HepG2 (cell line): ENCODE results near the gene TBC1D20. TPM values are rescaled to one million over a fixed set of nuclear protein-coding genes. Genes with fewer than 3 reads are reported as not detected.

Source experiments
- ATAC-seq: fragments of 200-7000 bp; cut with Tn5 transposase; 3 replicates; pipeline ENCODE4 v1.9.1; 2020; ENCODE audit warnings: mild to moderate bottlenecking, moderate library complexity
- BruUV-seq: library from RNA; stranded (reverse); fragments of 400-500 nt; replicated peaks from 2 replicates; lab custom pipeline; 2021; lab: Mats Ljungman, UMichigan
- CTCF ChIA-PET: fragments of 300-600 bp; formaldehyde crosslinking; extraction: SDS; loops from one replicate; lab custom pipeline; 2021; ENCODE audit warnings: low total read pairs, inconsistent platforms, low intra/inter-chr PET ratio; lab: Yijun Ruan, JAX
- POLR2A ChIA-PET: fragments of 350-600 bp; sonication (Branson Sonifier 250); formaldehyde crosslinking; loops from one replicate; lab custom pipeline; 2020; ENCODE audit warnings: antibody characterized with exemption, inconsistent platforms; lab: Yijun Ruan, JAX
- DNase-seq: peaks from one replicate; pipeline ENCODE4 v3.0.0-alpha.2; 2015; ENCODE audit warnings: low spot score
- FAIRE-seq: peaks from 3 replicates; lab custom pipeline; 2011; peaks lifted over from hg19 to GRCh38; lab: Jason Lieb, UNC
- H2AFZ ChIP-seq: one replicate; pipeline ENCODE4 v1.6.1; 2011; ENCODE audit warnings: low read length, inconsistent platforms
- H3K27ac ChIP-seq: fragments of 300-600 bp; 3 replicates; pipeline ENCODE4 v1.8.0; 2011; ENCODE audit warnings: mixed run types, mild to moderate bottlenecking, mixed read lengths, low read length, inconsistent platforms; ENCODE audit not compliant: insufficient read depth; ENCODE audit errors: extremely low read length
- H3K27me3 ChIP-seq, 2 experiments: fragments of 200-600 bp in 1 of 2; 2 replicates in 1 of 2; 3 replicates in 1 of 2; pipeline versions ENCODE4 v1.6.0 to v1.8.0; 2011; ENCODE audit warnings: low read length in 2 of 2, mild to moderate bottlenecking in 2 of 2, moderate library complexity in 2 of 2, inconsistent platforms in 1 of 2; ENCODE audit not compliant: insufficient read depth in 2 of 2, control insufficient read depth in 1 of 2
- H3K36me3 ChIP-seq, 2 experiments: fragments of 200-600 bp in 1 of 2; replicated peaks in 1 of 2; 2 replicates in 1 of 2; 3 replicates in 1 of 2; pipeline versions ENCODE4 v1.5.1 to v1.8.0; 2011; ENCODE audit warnings: low read length in 2 of 2, inconsistent platforms in 1 of 2; ENCODE audit not compliant: insufficient read depth in 2 of 2, control insufficient read depth in 1 of 2
- H3K4me1 ChIP-seq: 2 replicates; pipeline ENCODE4 v1.5.1; 2012; ENCODE audit warnings: low read length, inconsistent platforms; ENCODE audit not compliant: insufficient read depth
- H3K4me2 ChIP-seq: 2 replicates; pipeline ENCODE4 v1.6.0; 2011; ENCODE audit warnings: low read depth, low read length, inconsistent platforms
- H3K4me3 ChIP-seq, 3 experiments: fragments of 200-600 bp in 1 of 3; sonication (generic), shearing (Covaris generic) in 1 of 3; replicated peaks in 1 of 3; 2 replicates each; pipeline ENCODE4 v1.5.1; 2011 to 2016; ENCODE audit warnings: low read length in 3 of 3, inconsistent platforms in 2 of 3, low read depth in 2 of 3, mild to moderate bottlenecking in 2 of 3, control low read depth in 1 of 3, mixed read lengths in 1 of 3; ENCODE audit not compliant: insufficient read depth in 1 of 3
- H3K79me2 ChIP-seq: one replicate; pipeline ENCODE4 v1.6.1; 2011; ENCODE audit warnings: low read length, inconsistent platforms; ENCODE audit not compliant: insufficient read depth
- H3K9ac ChIP-seq: 2 replicates; pipeline ENCODE4 v1.6.0; 2011; ENCODE audit warnings: mild to moderate bottlenecking, low read depth, low read length, inconsistent platforms; ENCODE audit not compliant: insufficient read depth
- H3K9me3 ChIP-seq: 2 replicates; pipeline ENCODE4 v1.5.1; 2012; ENCODE audit warnings: mild to moderate bottlenecking, low read length
- H4K20me1 ChIP-seq: 2 replicates; pipeline ENCODE4 v1.6.0; 2011; ENCODE audit warnings: inconsistent platforms, mild to moderate bottlenecking, low read length, moderate library complexity; ENCODE audit not compliant: insufficient read depth
- AHR ChIP-seq: IDR thresholded peaks from 2 replicates; pipeline ENCODE4 v1.6.1; 2018; ENCODE audit warnings: missing genetic modification reagents, missing compliant biosample characterization
- ATRX ChIP-seq: sonication (generic); formaldehyde crosslinking; IDR thresholded peaks from 2 replicates; pipeline ENCODE4 v1.4.0; 2020; ENCODE audit warnings: missing genetic modification reagents, borderline replicate concordance
- CREM ChIP-seq, 2 experiments: sonication (generic) in 1 of 2; formaldehyde crosslinking in 1 of 2; IDR thresholded peaks; 2 replicates each; pipeline versions ENCODE4 v1.4.0 to v1.6.1; 2016 to 2020; ENCODE audit warnings: antibody characterized with exemption in 1 of 2, mild to moderate bottlenecking in 1 of 2, missing genetic modification reagents in 1 of 2
- DPF2 ChIP-seq: sonication (generic); formaldehyde crosslinking; IDR thresholded peaks from 2 replicates; pipeline ENCODE4 v1.4.0; 2020; ENCODE audit warnings: mild to moderate bottlenecking, low read depth, missing genetic modification reagents, borderline replicate concordance
- IKZF1 ChIP-seq: fragments of 450-650 bp; IDR thresholded peaks from 2 replicates; pipeline ENCODE4 v1.7.1; 2016
- TBX3 ChIP-seq: fragments of 450-650 bp; IDR thresholded peaks from 2 replicates; pipeline ENCODE4 v1.6.1; 2017; ENCODE audit warnings: antibody characterized with exemption, mild to moderate bottlenecking, inconsistent platforms, borderline replicate concordance
- YEATS4 ChIP-seq: sonication (generic); formaldehyde crosslinking; IDR thresholded peaks from 2 replicates; pipeline ENCODE4 v1.4.0; 2020; ENCODE audit warnings: missing genetic modification reagents, borderline replicate concordance
- ZNF775 ChIP-seq: sonication (generic); formaldehyde crosslinking; IDR thresholded peaks from 2 replicates; pipeline ENCODE4 v1.4.0; 2020; ENCODE audit warnings: missing genetic modification reagents, mild to moderate bottlenecking, moderate library complexity, borderline replicate concordance
- WGBS: methylation state at CpG from one replicate; pipeline ENCODE4 v1.1.6; 2017; ENCODE audit warnings: low lambda C conversion rate; 5-methylcytosine and 5-hydroxymethylcytosine counted together
- in situ Hi-C: cut with HindIII; loops from 2 replicates; pipeline ENCODE4 v1.10.0; 2017; ENCODE audit warnings: low pct_unique_long_range_greater_than_20kb; ENCODE audit not compliant: extremely low pct_ligation_motif_present
- intact Hi-C: fragments of 100-400 bp; cut with micrococcal nuclease; formaldehyde crosslinking; loops from one replicate; pipeline ENCODE4 v1.10.0; 2022; ENCODE audit not compliant: unreplicated experiment
- polyA plus RNA-seq, 8 experiments: library from polyadenylated mRNA; depleted of rRNA in 3 of 8; stranded (reverse) in 7 of 8; unstranded in 1 of 8; fragments of >200 nt; fragmentation: Illumina TruSeq in 4 of 8; extraction: Trizol in 4 of 8; gene quantifications; 2 replicates each; pipeline versions ENCODE4 v1.2.1 to v1.2.3, GENCODE V29; 2011 to 2016; ENCODE audit warnings: low read depth in 4 of 8, missing spikeins in 1 of 8, mixed read lengths in 1 of 8; ENCODE audit not compliant: insufficient read depth in 1 of 8
- total RNA-seq, 5 experiments: library from RNA; depleted of rRNA; stranded (reverse); fragments of >200 nt; fragmentation: Illumina TruSeq; extraction: Trizol; gene quantifications; 2 replicates each; pipeline ENCODE4 v1.2.3, GENCODE V29; 2016; ENCODE audit warnings: low read depth in 1 of 5
- TF ChIP-seq, protein P1 (sequence below): sonication (generic); formaldehyde crosslinking; IDR thresholded peaks from 2 replicates; pipeline ENCODE4 v1.4.0; 2020; ENCODE audit warnings: missing genetic modification reagents
- TF ChIP-seq, protein P2 (sequence below): fragments of 450-650 bp; IDR thresholded peaks from 2 replicates; pipeline ENCODE4 v1.6.1; 2017
- TF ChIP-seq, protein P3 (sequence below): sonication (generic); formaldehyde crosslinking; IDR thresholded peaks from 2 replicates; pipeline ENCODE4 v1.4.0; 2020; ENCODE audit warnings: mild to moderate bottlenecking, missing genetic modification reagents
- TF ChIP-seq, protein P4 (sequence below): sonication (generic); formaldehyde crosslinking; IDR thresholded peaks from 2 replicates; pipeline ENCODE4 v1.8.0; 2022; ENCODE audit warnings: mild to moderate bottlenecking, missing genetic modification reagents, moderate library complexity
- TF ChIP-seq, protein P5 (sequence below): sonication (generic); formaldehyde crosslinking; IDR thresholded peaks from 2 replicates; pipeline ENCODE4 v1.5.1; 2020; ENCODE audit warnings: missing genetic modification reagents, mild to moderate bottlenecking, borderline replicate concordance

The TBC1D20 gene
- total and polyA plus RNA-seq, 2 of the 13 experiments (the other 11 are each of a cell fraction or from before 2014, with no cell fraction given) = 36.6 to 47.1 TPM

DNA sequence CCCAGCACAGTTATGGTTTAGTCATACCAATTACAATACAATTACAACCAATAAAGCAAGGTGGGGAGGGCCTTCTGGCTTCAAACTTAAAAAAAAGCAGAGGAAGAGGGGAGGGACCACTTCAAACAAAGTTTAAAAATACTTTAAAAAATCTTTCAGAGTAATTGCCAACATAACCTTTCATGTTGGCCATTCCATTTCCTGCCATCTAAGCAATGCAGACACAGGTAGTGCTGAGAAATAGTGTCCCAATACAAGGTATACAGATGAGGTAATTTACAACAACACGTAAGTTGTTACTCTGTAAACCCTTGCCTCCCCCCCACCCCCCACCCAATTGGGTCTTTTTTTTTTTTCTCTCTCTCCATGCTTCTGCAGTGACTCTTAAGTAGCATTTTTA is 18.8 kb upstream of the TBC1D20 start:
- TF ChIP-seq ZNF775 (CRISPR knock-in tag) = no peak
- TF ChIP-seq, protein P1, sequence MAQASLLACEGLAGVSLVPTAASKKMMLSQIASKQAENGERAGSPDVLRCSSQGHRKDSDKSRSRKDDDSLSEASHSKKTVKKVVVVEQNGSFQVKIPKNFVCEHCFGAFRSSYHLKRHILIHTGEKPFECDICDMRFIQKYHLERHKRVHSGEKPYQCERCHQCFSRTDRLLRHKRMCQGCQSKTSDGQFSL = no peak
- TF ChIP-seq, protein P2, sequence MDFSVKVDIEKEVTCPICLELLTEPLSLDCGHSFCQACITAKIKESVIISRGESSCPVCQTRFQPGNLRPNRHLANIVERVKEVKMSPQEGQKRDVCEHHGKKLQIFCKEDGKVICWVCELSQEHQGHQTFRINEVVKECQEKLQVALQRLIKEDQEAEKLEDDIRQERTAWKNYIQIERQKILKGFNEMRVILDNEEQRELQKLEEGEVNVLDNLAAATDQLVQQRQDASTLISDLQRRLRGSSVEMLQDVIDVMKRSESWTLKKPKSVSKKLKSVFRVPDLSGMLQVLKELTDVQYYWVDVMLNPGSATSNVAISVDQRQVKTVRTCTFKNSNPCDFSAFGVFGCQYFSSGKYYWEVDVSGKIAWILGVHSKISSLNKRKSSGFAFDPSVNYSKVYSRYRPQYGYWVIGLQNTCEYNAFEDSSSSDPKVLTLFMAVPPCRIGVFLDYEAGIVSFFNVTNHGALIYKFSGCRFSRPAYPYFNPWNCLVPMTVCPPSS = no peak
- no peak for TF ChIP-seq IKZF1
- no peak for TF ChIP-seq YEATS4 (CRISPR knock-in tag)
- no peak for TF ChIP-seq ATRX
- TF ChIP-seq, protein P3, sequence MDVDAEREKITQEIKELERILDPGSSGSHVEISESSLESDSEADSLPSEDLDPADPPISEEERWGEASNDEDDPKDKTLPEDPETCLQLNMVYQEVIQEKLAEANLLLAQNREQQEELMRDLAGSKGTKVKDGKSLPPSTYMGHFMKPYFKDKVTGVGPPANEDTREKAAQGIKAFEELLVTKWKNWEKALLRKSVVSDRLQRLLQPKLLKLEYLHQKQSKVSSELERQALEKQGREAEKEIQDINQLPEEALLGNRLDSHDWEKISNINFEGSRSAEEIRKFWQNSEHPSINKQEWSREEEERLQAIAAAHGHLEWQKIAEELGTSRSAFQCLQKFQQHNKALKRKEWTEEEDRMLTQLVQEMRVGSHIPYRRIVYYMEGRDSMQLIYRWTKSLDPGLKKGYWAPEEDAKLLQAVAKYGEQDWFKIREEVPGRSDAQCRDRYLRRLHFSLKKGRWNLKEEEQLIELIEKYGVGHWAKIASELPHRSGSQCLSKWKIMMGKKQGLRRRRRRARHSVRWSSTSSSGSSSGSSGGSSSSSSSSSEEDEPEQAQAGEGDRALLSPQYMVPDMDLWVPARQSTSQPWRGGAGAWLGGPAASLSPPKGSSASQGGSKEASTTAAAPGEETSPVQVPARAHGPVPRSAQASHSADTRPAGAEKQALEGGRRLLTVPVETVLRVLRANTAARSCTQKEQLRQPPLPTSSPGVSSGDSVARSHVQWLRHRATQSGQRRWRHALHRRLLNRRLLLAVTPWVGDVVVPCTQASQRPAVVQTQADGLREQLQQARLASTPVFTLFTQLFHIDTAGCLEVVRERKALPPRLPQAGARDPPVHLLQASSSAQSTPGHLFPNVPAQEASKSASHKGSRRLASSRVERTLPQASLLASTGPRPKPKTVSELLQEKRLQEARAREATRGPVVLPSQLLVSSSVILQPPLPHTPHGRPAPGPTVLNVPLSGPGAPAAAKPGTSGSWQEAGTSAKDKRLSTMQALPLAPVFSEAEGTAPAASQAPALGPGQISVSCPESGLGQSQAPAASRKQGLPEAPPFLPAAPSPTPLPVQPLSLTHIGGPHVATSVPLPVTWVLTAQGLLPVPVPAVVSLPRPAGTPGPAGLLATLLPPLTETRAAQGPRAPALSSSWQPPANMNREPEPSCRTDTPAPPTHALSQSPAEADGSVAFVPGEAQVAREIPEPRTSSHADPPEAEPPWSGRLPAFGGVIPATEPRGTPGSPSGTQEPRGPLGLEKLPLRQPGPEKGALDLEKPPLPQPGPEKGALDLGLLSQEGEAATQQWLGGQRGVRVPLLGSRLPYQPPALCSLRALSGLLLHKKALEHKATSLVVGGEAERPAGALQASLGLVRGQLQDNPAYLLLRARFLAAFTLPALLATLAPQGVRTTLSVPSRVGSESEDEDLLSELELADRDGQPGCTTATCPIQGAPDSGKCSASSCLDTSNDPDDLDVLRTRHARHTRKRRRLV (CRISPR knock-in tag) = no peak
- no peak for TF ChIP-seq AHR (CRISPR knock-in tag)
- TF ChIP-seq CREM (IDR thresholded peaks at IDR 0.05) = no peak
- no peak for TF ChIP-seq CREM (CRISPR knock-in tag; IDR thresholded peaks at IDR 0.05)
- TF ChIP-seq DPF2 = no peak
- TF ChIP-seq, protein P4, sequence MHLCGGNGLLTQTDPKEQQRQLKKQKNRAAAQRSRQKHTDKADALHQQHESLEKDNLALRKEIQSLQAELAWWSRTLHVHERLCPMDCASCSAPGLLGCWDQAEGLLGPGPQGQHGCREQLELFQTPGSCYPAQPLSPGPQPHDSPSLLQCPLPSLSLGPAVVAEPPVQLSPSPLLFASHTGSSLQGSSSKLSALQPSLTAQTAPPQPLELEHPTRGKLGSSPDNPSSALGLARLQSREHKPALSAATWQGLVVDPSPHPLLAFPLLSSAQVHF (CRISPR knock-in tag) = no peak
- TF ChIP-seq TBX3 = no peak
- TF ChIP-seq, protein P5, sequence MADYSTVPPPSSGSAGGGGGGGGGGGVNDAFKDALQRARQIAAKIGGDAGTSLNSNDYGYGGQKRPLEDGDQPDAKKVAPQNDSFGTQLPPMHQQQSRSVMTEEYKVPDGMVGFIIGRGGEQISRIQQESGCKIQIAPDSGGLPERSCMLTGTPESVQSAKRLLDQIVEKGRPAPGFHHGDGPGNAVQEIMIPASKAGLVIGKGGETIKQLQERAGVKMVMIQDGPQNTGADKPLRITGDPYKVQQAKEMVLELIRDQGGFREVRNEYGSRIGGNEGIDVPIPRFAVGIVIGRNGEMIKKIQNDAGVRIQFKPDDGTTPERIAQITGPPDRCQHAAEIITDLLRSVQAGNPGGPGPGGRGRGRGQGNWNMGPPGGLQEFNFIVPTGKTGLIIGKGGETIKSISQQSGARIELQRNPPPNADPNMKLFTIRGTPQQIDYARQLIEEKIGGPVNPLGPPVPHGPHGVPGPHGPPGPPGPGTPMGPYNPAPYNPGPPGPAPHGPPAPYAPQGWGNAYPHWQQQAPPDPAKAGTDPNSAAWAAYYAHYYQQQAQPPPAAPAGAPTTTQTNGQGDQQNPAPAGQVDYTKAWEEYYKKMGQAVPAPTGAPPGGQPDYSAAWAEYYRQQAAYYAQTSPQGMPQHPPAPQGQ (CRISPR knock-in tag) = no peak
- TF ChIP-seq, all 625 proteins: peak for 0
- H3K36me3 ChIP-seq = peaks cover 30 to 58% of the 10 kb centered on the region in 2 experiments
- no peaks in the 10 kb centered on the region for H3K79me2 ChIP-seq
- CTCF ChIA-PET = interaction anchor here (1.2 kb wide), 1 partner anchor 50 kb away, joined by 4 read pairs; no protein-coding TSS in a partner anchor
- H3K27ac ChIP-seq = no peak overlapping the region
- no peaks in the 10 kb centered on the region for H4K20me1 ChIP-seq
- FAIRE-seq = no peak
- ATAC-seq = no peak
- H3K4me3 ChIP-seq = no peak overlapping the region
- H3K4me1 ChIP-seq = peaks cover 55% of the 10 kb centered on the region
- no peak overlapping the region for H2AFZ ChIP-seq
- POLR2A ChIA-PET = interaction anchor here (1.1 kb wide), 1 partner anchor 8 kb away, joined by 3 read pairs; no protein-coding TSS in a partner anchor
- intact Hi-C loops = no loop called here
- DNase-seq = no peak
- no peaks in the 10 kb centered on the region for H3K9me3 ChIP-seq
- WGBS = 98% methylated on average over 1 of the region's 1 CpG
- no TSS peak for BruUV-seq
- no peak overlapping the region for H3K4me2 ChIP-seq
- no peaks in the 10 kb centered on the region for H3K27me3 ChIP-seq
- in situ Hi-C loops = loop anchor here (5.0 kb wide), 1 partner anchor 129 kb away; no protein-coding TSS in a partner anchor
- H3K9ac ChIP-seq = no peak overlapping the region
